ENCODE measurements around the gene NUMB.

- TF ChIP-seq CTCF (IDR thresholded peaks at IDR 0.05): no peak
- no peak for TF ChIP-seq POLR2A (IDR thresholded peaks at IDR 0.05)
These were observed 55.1 kb downstream of the NUMB start for GRCh38 chr14:73403181-73403752.
